ENCODE measurements around the gene PCDHGB1.

PCDHGB1 gene

GRCh38 chr5:141351591-141351990, 1.7 kb downstream of the PCDHGB1 start:
- Histone ChIP-seq H3K36me3 (ENCODE audit: control insufficient read depth, insufficient read depth, low read length) (no peaks in the 10 kb centered on the region), H3K9me3 (ENCODE audit: control insufficient read depth, insufficient read depth, low read depth, low read length) (peaks cover 41% of the 10 kb centered on the region)

DNA sequence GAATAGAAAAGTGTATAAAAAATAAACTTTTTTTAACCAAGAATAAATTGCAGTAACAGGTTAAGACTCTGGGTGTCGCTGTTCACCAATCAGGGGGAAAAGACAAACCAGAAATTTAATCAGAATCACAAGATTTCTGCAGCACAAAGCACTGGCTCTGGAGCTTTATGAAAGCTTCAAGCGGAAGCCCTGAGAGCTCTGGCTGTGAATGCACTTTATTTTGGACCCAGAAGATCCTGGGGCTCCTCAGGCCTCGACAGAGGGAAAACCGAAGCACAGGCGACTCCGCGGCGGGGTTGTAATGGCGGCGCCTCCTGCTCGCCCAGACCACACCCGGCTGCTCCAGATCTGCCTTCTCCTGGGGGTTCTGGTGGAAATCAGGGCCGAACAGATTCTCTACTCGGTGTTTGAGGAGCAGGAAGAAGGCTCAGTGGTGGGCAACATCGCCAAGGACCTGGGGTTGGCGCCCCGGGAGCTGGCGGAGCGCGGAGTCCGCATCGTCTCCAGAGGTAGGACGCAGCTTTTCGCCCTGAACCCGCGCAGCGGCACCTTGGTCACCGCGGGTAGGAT, 5.1 kb downstream of the PCDHGB1 start, which contains the start of gene PCDHGA4:
Gene PCDHGA4 (plus strand): TSS at position 122 of the 570 bp plus-strand sequence. CDS start 87 bp downstream, at position 209.
- Histone ChIP-seq H3K9ac (ENCODE audit: low read length) (no peak within 1 kb of the TSS), H3K27ac (ENCODE audit: low read depth, low read length) (no peak within 1 kb of the TSS), H3K4me1 (ENCODE audit: control insufficient read depth, insufficient read depth, low read length) (no peaks in the 10 kb centered on the region), H3K36me3 (ENCODE audit: control insufficient read depth, insufficient read depth, low read length) (no peaks in the 10 kb centered on the region), H3K27me3 (ENCODE audit: control insufficient read depth, insufficient read depth, low read length) (no peaks in the 10 kb centered on the region), H3K4me3 (ENCODE audit: low read depth, low read length) (no peak within 1 kb of the TSS), H3K9me3 (ENCODE audit: control insufficient read depth, insufficient read depth, low read depth, low read length) (peaks cover 48% of the 10 kb centered on the region)

More at GRCh38 chr5:141351591-141351990, 1.7 kb downstream of the PCDHGB1 start:
- no peaks in the 10 kb centered on the region for H3K27me3 ChIP-seq (ENCODE audit: control insufficient read depth, insufficient read depth, low read length)
- no peaks in the 10 kb centered on the region for H3K4me1 ChIP-seq (ENCODE audit: control insufficient read depth, insufficient read depth, low read length)
- no peak overlapping the region for H3K9ac ChIP-seq (ENCODE audit: low read length)
- H3K27ac ChIP-seq (ENCODE audit: low read depth, low read length): no peak overlapping the region
- H3K4me3 ChIP-seq (ENCODE audit: low read depth, low read length): no peak overlapping the region

DNA sequence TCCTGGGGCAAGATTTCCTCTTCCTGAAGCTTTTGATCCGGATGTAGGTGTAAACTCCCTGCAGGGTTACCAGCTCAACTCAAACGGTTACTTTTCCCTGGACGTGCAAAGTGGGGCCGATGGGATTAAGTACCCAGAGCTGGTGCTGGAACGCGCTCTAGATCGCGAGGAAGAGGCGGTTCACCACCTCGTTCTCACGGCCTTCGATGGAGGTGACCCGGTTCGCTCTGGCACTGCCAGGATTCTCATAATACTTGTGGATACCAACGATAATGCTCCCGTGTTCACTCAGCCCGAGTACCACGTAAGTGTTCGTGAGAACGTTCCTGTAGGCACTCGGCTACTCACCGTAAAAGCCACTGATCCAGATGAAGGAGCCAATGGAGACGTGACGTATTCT, 5.7 kb downstream of the PCDHGB1 start:
- Histone ChIP-seq H3K27me3 (ENCODE audit: control insufficient read depth, insufficient read depth, low read length) (no peaks in the 10 kb centered on the region), H3K4me3 (ENCODE audit: low read depth, low read length) (no peak overlapping the region), H3K9ac (ENCODE audit: low read length) (no peak overlapping the region), H3K27ac (ENCODE audit: low read depth, low read length) (no peak overlapping the region), H3K36me3 (ENCODE audit: control insufficient read depth, insufficient read depth, low read length) (no peaks in the 10 kb centered on the region), H3K4me1 (ENCODE audit: control insufficient read depth, insufficient read depth, low read length) (no peaks in the 10 kb centered on the region), H3K9me3 (ENCODE audit: control insufficient read depth, insufficient read depth, low read depth, low read length) (peaks cover 45% of the 10 kb centered on the region)

DNA sequence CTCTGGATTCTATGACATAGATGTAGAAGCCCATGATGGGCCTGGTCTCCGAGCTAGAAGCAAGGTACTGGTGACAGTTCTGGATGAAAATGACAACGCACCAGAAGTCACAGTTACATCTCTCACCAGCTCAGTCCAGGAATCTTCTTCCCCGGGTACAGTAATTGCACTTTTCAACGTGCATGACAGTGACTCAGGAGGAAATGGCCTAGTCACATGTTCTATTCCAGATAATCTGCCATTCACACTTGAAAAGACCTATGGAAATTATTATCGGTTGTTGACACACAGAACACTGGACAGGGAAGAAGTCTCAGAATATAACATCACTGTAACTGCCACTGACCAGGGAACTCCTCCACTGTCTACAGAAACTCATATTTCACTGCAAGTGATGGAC, 6.2 kb downstream of the PCDHGB1 start:
- peaks cover 45% of the 10 kb centered on the region for H3K9me3 ChIP-seq (ENCODE audit: control insufficient read depth, insufficient read depth, low read depth, low read length)
- H3K27me3 ChIP-seq (ENCODE audit: control insufficient read depth, insufficient read depth, low read length): no peaks in the 10 kb centered on the region
- no peak overlapping the region for H3K4me3 ChIP-seq (ENCODE audit: low read depth, low read length)
- H3K4me1 ChIP-seq (ENCODE audit: control insufficient read depth, insufficient read depth, low read length): no peaks in the 10 kb centered on the region
- H3K27ac ChIP-seq (ENCODE audit: low read depth, low read length): no peak overlapping the region
- no peak overlapping the region for H3K9ac ChIP-seq (ENCODE audit: low read length)
- H3K36me3 ChIP-seq (ENCODE audit: control insufficient read depth, insufficient read depth, low read length): no peaks in the 10 kb centered on the region

GRCh38 chr5:141356950-141357349, 7.1 kb downstream of the PCDHGB1 start:
- peaks cover 45% of the 10 kb centered on the region for H3K9me3 ChIP-seq (ENCODE audit: control insufficient read depth, insufficient read depth, low read depth, low read length)
- H3K27me3 ChIP-seq (ENCODE audit: control insufficient read depth, insufficient read depth, low read length): no peaks in the 10 kb centered on the region
- no peaks in the 10 kb centered on the region for H3K4me1 ChIP-seq (ENCODE audit: control insufficient read depth, insufficient read depth, low read length)
- no peak overlapping the region for H3K4me3 ChIP-seq (ENCODE audit: low read depth, low read length)
- no peak overlapping the region for H3K27ac ChIP-seq (ENCODE audit: low read depth, low read length)
- no peak overlapping the region for H3K9ac ChIP-seq (ENCODE audit: low read length)
- H3K36me3 ChIP-seq (ENCODE audit: control insufficient read depth, insufficient read depth, low read length): no peaks in the 10 kb centered on the region

GRCh38 chr5:141359790-141360426, 10.0 kb downstream of the PCDHGB1 start, which contains the start of gene PCDHGB2:
TSS of gene PCDHGB2 (plus strand) at chr5:141359994. CDS start at chr5:141360136, 142 bp downstream.
- peak within 1 kb of the TSS; percentile 31 for H3K4me3 ChIP-seq (ENCODE audit: low read depth, low read length)
- no peaks in the 10 kb centered on the region for H3K27me3 ChIP-seq (ENCODE audit: control insufficient read depth, insufficient read depth, low read length)
- H3K27ac ChIP-seq (ENCODE audit: low read depth, low read length): no peak within 1 kb of the TSS
- H3K4me1 ChIP-seq (ENCODE audit: control insufficient read depth, insufficient read depth, low read length): no peaks in the 10 kb centered on the region
- H3K9me3 ChIP-seq (ENCODE audit: control insufficient read depth, insufficient read depth, low read depth, low read length): peaks cover 59% of the 10 kb centered on the region
- H3K36me3 ChIP-seq (ENCODE audit: control insufficient read depth, insufficient read depth, low read length): no peaks in the 10 kb centered on the region
- H3K9ac ChIP-seq (ENCODE audit: low read length): no peak within 1 kb of the TSS

GRCh38 chr5:141360685-141361084, 10.8 kb downstream of the PCDHGB1 start:
- Histone ChIP-seq H3K36me3 (ENCODE audit: control insufficient read depth, insufficient read depth, low read length) (no peaks in the 10 kb centered on the region; the same call in 1 of the 2 replicates), H3K27ac (ENCODE audit: low read depth, low read length) (no peak overlapping the region), H3K4me1 (ENCODE audit: control insufficient read depth, insufficient read depth, low read length) (no peaks in the 10 kb centered on the region), H3K4me3 (ENCODE audit: low read depth, low read length) (no peak overlapping the region), H3K27me3 (ENCODE audit: control insufficient read depth, insufficient read depth, low read length) (no peaks in the 10 kb centered on the region), H3K9me3 (ENCODE audit: control insufficient read depth, insufficient read depth, low read depth, low read length) (peaks cover 60% of the 10 kb centered on the region), H3K9ac (ENCODE audit: low read length) (no peak overlapping the region)

- H3K4me1 ChIP-seq (ENCODE audit: control insufficient read depth, insufficient read depth, low read length): no peaks in the 10 kb centered on the region
- no peaks in the 10 kb centered on the region; the same call in 1 of the 2 replicates for H3K36me3 ChIP-seq (ENCODE audit: control insufficient read depth, insufficient read depth, low read length)
- H3K9me3 ChIP-seq (ENCODE audit: control insufficient read depth, insufficient read depth, low read depth, low read length): peaks cover 54% of the 10 kb centered on the region
- peak overlapping the region; percentile 5 for H3K4me3 ChIP-seq (ENCODE audit: low read depth, low read length)
- no peaks in the 10 kb centered on the region for H3K27me3 ChIP-seq (ENCODE audit: control insufficient read depth, insufficient read depth, low read length)
- peak overlapping the region; percentile 26; the same call in 1 of the 2 replicates for H3K27ac ChIP-seq (ENCODE audit: low read depth, low read length)
- no peak overlapping the region for H3K9ac ChIP-seq (ENCODE audit: low read length)
These were observed 12.8 kb downstream of the PCDHGB1 start for GRCh38 chr5:141362719-141363118.

DNA sequence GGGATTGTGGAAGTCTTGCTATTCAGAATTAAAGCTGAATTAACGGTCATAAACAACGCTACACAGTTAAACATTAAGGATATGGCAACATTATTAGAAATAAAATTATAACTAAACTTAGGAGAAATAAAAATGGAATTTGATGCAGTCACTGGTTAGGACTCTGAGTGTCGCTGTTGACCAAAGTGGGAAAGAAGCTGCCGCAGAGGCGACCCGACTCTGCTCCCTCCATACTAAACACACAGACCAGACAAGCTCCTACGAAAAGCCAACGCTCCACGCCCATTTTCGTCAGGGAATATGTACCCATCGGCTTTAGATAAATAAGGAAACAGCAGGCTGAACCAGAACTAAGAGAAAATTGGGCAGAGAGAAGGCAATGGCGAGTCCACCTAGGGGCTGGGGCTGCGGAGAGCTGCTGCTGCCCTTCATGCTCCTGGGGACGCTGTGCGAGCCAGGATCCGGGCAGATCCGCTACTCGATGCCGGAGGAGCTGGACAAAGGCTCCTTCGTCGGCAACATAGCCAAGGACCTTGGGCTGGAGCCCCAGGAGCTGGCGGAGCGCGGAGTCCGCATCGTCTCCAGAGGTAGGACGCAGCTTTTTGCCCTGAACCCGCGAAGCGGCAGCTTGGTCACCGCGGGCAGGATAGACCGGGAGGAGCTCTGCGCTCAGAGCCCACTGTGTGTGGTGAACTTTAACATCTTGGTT, 14.2 kb downstream of the PCDHGB1 start, which contains the start of gene PCDHGA5:
Gene PCDHGA5 (plus strand): TSS at position 211 of the 709 bp plus-strand sequence. CDS start 169 bp downstream, at position 380.
- Histone ChIP-seq H3K4me1 (ENCODE audit: control insufficient read depth, insufficient read depth, low read length) (no peaks in the 10 kb centered on the region), H3K9me3 (ENCODE audit: control insufficient read depth, insufficient read depth, low read depth, low read length) (peaks cover 57% of the 10 kb centered on the region), H3K36me3 (ENCODE audit: control insufficient read depth, insufficient read depth, low read length) (no peaks in the 10 kb centered on the region; the same call in 1 of the 2 replicates), H3K9ac (ENCODE audit: low read length) (no peak within 1 kb of the TSS), H3K27me3 (ENCODE audit: control insufficient read depth, insufficient read depth, low read length) (no peaks in the 10 kb centered on the region), H3K27ac (ENCODE audit: low read depth, low read length) (no peak within 1 kb of the TSS), H3K4me3 (ENCODE audit: low read depth, low read length) (peak within 1 kb of the TSS; percentile 5; the same call in 1 of the 2 replicates)

DNA sequence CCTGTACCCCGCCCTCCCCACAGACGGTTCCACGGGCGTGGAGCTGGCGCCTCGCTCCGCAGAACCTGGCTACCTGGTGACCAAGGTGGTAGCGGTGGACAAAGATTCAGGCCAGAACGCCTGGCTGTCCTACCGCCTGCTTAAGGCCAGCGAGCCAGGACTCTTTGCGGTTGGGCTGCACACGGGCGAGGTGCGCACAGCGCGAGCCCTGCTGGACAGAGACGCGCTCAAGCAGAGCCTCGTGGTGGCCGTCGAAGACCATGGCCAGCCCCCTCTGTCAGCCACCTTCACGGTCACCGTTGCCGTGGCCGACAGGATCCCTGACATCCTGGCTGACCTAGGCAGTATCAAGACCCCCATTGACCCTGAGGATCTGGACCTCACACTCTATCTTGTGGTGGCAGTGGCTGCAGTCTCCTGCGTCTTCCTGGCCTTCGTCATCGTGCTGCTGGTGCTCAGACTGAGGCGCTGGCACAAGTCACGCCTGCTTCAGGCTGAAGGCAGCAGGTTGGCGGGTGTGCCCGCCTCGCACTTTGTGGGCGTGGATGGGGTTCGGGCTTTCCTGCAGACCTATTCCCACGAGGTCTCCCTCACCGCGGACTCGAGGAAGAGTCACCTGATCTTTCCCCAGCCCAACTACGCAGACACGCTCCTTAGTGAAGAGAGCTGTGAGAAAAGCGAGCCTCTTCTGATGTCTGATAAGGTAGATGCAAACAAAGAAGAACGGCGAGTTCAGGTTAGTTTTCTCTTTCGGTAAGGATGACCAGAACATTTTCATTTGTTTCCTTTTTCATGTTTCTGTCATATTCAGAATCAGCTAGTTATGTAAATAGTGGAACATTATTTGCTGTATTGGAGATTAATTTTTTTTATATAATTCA, 16.4 kb downstream of the PCDHGB1 start:
- Histone ChIP-seq H3K4me1 (ENCODE audit: control insufficient read depth, insufficient read depth, low read length) (no peaks in the 10 kb centered on the region), H3K9me3 (ENCODE audit: control insufficient read depth, insufficient read depth, low read depth, low read length) (peaks cover 61% of the 10 kb centered on the region), H3K27me3 (ENCODE audit: control insufficient read depth, insufficient read depth, low read length) (no peaks in the 10 kb centered on the region), H3K36me3 (ENCODE audit: control insufficient read depth, insufficient read depth, low read length) (no peaks in the 10 kb centered on the region; the same call in 1 of the 2 replicates), H3K4me3 (ENCODE audit: low read depth, low read length) (no peak overlapping the region), H3K9ac (ENCODE audit: low read length) (no peak overlapping the region), H3K27ac (ENCODE audit: low read depth, low read length) (no peak overlapping the region)
